BJ (cell line): ENCODE data around the gene IL37. TPM values are rescaled to one million over a fixed set of nuclear protein-coding genes. Genes with fewer than 3 reads are reported as not detected.

Source experiments
- CTCF ChIA-PET: fragments of 350-600 bp; formaldehyde crosslinking; extraction: SDS; loops from one replicate; lab custom pipeline; 2021; ENCODE audit warnings: antibody characterized with exemption, inconsistent platforms; lab: Yijun Ruan, JAX
- POLR2A ChIA-PET: fragments of 300-600 bp; sonication (Branson Sonifier 250); formaldehyde crosslinking; extraction: SDS; loops from one replicate; lab custom pipeline; 2021; ENCODE audit warnings: antibody characterized with exemption; lab: Charles Lee
- DNase-seq: peaks from one replicate; pipeline ENCODE4 v3.0.0-alpha.2; 2011; ENCODE audit warnings: low read depth
- H3K27me3 ChIP-seq: 2 replicates; pipeline ENCODE4 v1.6.0; 2011; ENCODE audit warnings: low read length; ENCODE audit not compliant: control insufficient read depth, insufficient read depth
- H3K36me3 ChIP-seq: 2 replicates; pipeline ENCODE4 v1.5.1; 2011; ENCODE audit warnings: low read length; ENCODE audit not compliant: control insufficient read depth, insufficient read depth
- H3K4me3 ChIP-seq: 2 replicates; pipeline ENCODE4 v1.5.1; 2011; ENCODE audit warnings: low read depth, mild to moderate bottlenecking, control low read depth, low read length
- CTCF ChIP-seq: IDR thresholded peaks from 2 replicates; pipeline ENCODE4 v1.5.1; 2011; ENCODE audit warnings: low read depth, mild to moderate bottlenecking, control low read depth, inconsistent platforms, low read length, moderate library complexity; ENCODE audit not compliant: insufficient read depth
- polyA plus RNA-seq: library from polyadenylated mRNA; depleted of rRNA; stranded (reverse); fragments of >200 nt; gene quantifications from 2 replicates; pipeline ENCODE4 v1.2.3, GENCODE V29; 2011

The IL37 gene
- polyA plus RNA-seq, 1 experiment, result not detected

- DNase-seq, result no peak
- Histone ChIP-seq H3K36me3 (no peaks in the 10 kb centered on the region), H3K4me3 (no peak overlapping the region), H3K27me3 (peaks cover 5% of the 10 kb centered on the region)
- no peak for TF ChIP-seq CTCF
- POLR2A ChIA-PET, result no interaction called here
- CTCF ChIA-PET, result interaction anchor here (1.0 to 5.2 kb wide), 4 partner anchors 12 to 208 kb away, joined by 3 to 30 read pairs (median 14); no protein-coding TSS in a partner anchor
Observed at GRCh38 chr2:112957511-112957910, 46.5 kb downstream of the IL37 start.

GRCh38 chr2:112958428-112959108 lies 47.6 kb downstream of the IL37 start:
- H3K27me3 ChIP-seq, result peaks cover 7% of the 10 kb centered on the region
- CTCF ChIA-PET, result interaction anchor here (0.6 to 5.2 kb wide), 18 partner anchors 9 to 354 kb away, joined by 3 to 30 read pairs (median 4); partner anchors contain the start of gene IL36G
- POLR2A ChIA-PET, result no interaction called here
- no peaks in the 10 kb centered on the region for H3K36me3 ChIP-seq
- TF ChIP-seq CTCF, result peak; percentile 86
- no peak overlapping the region for H3K4me3 ChIP-seq
- no peak for DNase-seq

GRCh38 chr2:112959109-112959812 lies 48.3 kb downstream of the IL37 start:
- no peak for TF ChIP-seq CTCF
- CTCF ChIA-PET, result interaction anchor here (0.6 to 5.2 kb wide), 18 partner anchors 8 to 355 kb away, joined by 3 to 30 read pairs (median 4); partner anchors contain the start of gene IL36G
- H3K27me3 ChIP-seq, result peaks cover 7% of the 10 kb centered on the region
- H3K4me3 ChIP-seq, result no peak overlapping the region
- POLR2A ChIA-PET, result no interaction called here
- no peak for DNase-seq
- H3K36me3 ChIP-seq, result no peaks in the 10 kb centered on the region

- TF ChIP-seq CTCF, result 0 out of 2 replicates have a peak, but pooled peaks have one; percentile 3
Observed at GRCh38 chr2:112960230-112960825, 49.4 kb downstream of the IL37 start.

More at GRCh38 chr2:112960230-112960825, 49.4 kb downstream of the IL37 start:
- no peak for DNase-seq
- H3K27me3 ChIP-seq, result peaks cover 7% of the 10 kb centered on the region
- CTCF ChIA-PET, result interaction anchor here (0.9 to 5.2 kb wide), 5 partner anchors 9 to 211 kb away, joined by 4 to 30 read pairs (median 11); no protein-coding TSS in a partner anchor
- no peak overlapping the region for H3K4me3 ChIP-seq
- no peaks in the 10 kb centered on the region for H3K36me3 ChIP-seq
- POLR2A ChIA-PET, result no interaction called here
